ENCODE data around the gene KLHL29. TPM values are rescaled to one million over a fixed set of nuclear protein-coding genes. Genes with fewer than 3 reads are reported as not detected.

The KLHL29 gene
- total and polyA plus RNA-seq, 2 donors (not counting 3 experiments of a cell fraction or from before 2014, with no cell fraction given): 4.6 to 12.7 TPM

DNA sequence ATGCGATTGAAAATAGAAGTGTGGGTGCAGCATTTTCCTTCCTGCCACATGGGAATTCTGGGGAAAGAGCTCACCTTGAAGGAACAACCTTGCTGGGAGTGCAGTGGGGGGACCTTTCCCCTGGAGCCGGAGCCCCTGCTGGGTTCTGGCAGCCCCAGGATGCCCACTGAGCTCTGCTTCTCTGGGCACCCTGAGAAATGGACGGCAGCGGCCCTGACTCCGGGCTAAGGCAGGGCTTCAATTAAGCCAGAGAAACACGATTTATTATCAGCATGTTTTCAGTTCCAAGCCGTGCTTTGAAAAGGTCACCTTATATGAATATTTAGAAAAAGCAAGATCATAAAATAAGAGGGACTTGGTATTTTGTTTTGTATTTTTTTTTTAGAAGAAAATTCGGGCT, 68.5 kb downstream of the KLHL29 start:
- Histone ChIP-seq H3K27me3 (ENCODE audit: control insufficient read depth in 2 of 2, insufficient read depth in 2 of 2, low read length in 2 of 2) (no peaks in the 10 kb centered on the region), H3K27ac (ENCODE audit: insufficient read depth, low read depth, low read length) (no peak overlapping the region), H4K20me1 (replicated peaks; ENCODE audit: control insufficient read depth, extremely low read depth, insufficient read depth, low read length) (no peaks in the 10 kb centered on the region), H3K36me3 (ENCODE audit: control insufficient read depth in 2 of 2, extremely low read depth in 1 of 2, insufficient read depth in 2 of 2, low read length in 2 of 2) (no peaks in the 10 kb centered on the region), H3K9ac (replicated peaks; ENCODE audit: extremely low read depth, insufficient read depth, low read length) (no peak overlapping the region), H3K4me3 (replicated peaks in 1 of 3; ENCODE audit: insufficient read depth in 1 of 3, low read depth in 1 of 3, low read length in 3 of 3) (no peak overlapping the region), H3K9me1 (replicated peaks; ENCODE audit: control insufficient read depth, extremely low read depth, insufficient read depth, low read length) (no peaks in the 10 kb centered on the region), H2AFZ (ENCODE audit: low read depth, low read length) (no peak overlapping the region), H3K4me1 (ENCODE audit: control insufficient read depth, extremely low read depth, insufficient read depth, low read length) (no peaks in the 10 kb centered on the region), H3K79me2 (ENCODE audit: control insufficient read depth, insufficient read depth, low read length) (no peaks in the 10 kb centered on the region), H3K9me3 (replicated peaks; ENCODE audit: control insufficient read depth, insufficient read depth, low read length) (no peaks in the 10 kb centered on the region), H3K4me2 (ENCODE audit: insufficient read depth, low read length) (no peak overlapping the region)
- intact Hi-C loops (cut with micrococcal nuclease) (no loop called here), dilution Hi-C loops (cut with MboI; ENCODE audit: extremely low pct_ligation_motif_present, low sequenced_read_pairs) (no loop called here)
- ChIA-PET POLR2A (no interaction called here), CTCF (no interaction called here)
- BruUV-seq (replicated peaks): no TSS peak
- no peak for FAIRE-seq
- TF ChIP-seq, protein P1, sequence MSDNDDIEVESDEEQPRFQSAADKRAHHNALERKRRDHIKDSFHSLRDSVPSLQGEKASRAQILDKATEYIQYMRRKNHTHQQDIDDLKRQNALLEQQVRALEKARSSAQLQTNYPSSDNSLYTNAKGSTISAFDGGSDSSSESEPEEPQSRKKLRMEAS (IDR thresholded peaks at IDR 0.05; ENCODE audit: insufficient read depth, insufficient read length): no peak
- TF ChIP-seq EZH2 (IDR thresholded peaks at IDR 0.05; ENCODE audit: borderline replicate concordance, low read depth, low read length, severe bottlenecking) (no peak), JUN (IDR thresholded peaks at IDR 0.05; ENCODE audit: borderline replicate concordance, insufficient read depth, insufficient read length, low read depth) (no peak), GATA2 (IDR thresholded peaks at IDR 0.05; ENCODE audit: insufficient read depth, insufficient read length, low read depth, low read length) (no peak), CTCF (IDR thresholded peaks at IDR 0.05; ENCODE audit: extremely low read depth in 1 of 2, insufficient read depth in 1 of 2, low read depth in 1 of 2, low read length in 2 of 2) (no peak), POLR2AphosphoS5 (IDR thresholded peaks at IDR 0.05; ENCODE audit: insufficient read depth, low read depth, low read length) (no peak), MYC (IDR thresholded peaks at IDR 0.05; ENCODE audit: low read depth, low read length) (no peak), POLR2A (IDR thresholded peaks at IDR 0.05; ENCODE audit: low read depth, low read length) (no peak), FOS (IDR thresholded peaks at IDR 0.05; ENCODE audit: borderline replicate concordance, insufficient read depth, low read length) (no peak)
- no peak for DNase-seq (ENCODE audit: low read depth, low spot score)

Data from endothelial cell of umbilical vein (primary cell).